PC-9 (cell line): ENCODE data around the gene COX6A1.

Experiments used
- EZH2 ChIP-seq: fragments of 200-600 bp; sonication (generic); IDR thresholded peaks from 2 replicates; pipeline ENCODE4 v1.8.0; 2017; ENCODE audit warnings: antibody characterized with exemption, low read depth
- TF ChIP-seq, protein P1 (sequence below): fragments of 200-600 bp; sonication (generic); conservative IDR thresholded peaks from 2 replicates; pipeline ENCODE4 v1.6.1; 2017; ENCODE audit warnings: mixed run types, antibody characterized with exemption, mild to moderate bottlenecking, moderate library complexity

DNA sequence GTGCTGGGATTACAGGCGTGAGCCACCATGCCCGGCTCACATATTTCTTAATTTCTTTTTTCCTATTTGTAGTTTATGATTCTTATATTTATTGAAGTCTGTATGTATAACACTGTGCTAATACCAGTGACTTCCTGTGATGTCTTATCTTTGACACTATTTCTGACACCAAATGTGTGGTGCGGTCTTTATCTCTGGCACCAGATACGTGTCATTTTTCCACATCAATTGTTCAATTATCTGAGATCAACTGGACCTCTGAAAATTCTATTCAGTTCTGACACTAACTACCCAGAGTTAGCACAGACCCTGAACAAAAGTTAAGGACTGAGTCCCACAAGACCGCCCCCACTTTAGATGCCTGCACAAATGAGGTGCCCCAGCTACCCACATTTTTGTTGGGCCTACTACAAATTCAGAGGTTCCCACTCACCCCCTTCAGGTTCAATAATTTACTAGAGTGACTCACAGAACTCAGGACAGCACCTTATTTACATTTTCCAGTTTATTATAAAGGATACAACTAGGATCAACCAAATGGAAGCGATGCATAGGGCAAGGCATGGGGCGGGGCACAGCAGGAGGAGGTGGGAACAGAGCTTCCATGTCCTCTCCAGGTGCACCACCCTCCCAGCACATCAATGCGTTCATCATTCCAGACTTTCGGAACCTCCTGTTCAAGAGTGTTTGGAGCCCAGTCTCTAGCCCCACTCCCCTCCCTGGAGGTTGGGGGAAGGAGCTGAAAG lies 43.3 kb downstream of the COX6A1 start:
- TF ChIP-seq, protein P1, sequence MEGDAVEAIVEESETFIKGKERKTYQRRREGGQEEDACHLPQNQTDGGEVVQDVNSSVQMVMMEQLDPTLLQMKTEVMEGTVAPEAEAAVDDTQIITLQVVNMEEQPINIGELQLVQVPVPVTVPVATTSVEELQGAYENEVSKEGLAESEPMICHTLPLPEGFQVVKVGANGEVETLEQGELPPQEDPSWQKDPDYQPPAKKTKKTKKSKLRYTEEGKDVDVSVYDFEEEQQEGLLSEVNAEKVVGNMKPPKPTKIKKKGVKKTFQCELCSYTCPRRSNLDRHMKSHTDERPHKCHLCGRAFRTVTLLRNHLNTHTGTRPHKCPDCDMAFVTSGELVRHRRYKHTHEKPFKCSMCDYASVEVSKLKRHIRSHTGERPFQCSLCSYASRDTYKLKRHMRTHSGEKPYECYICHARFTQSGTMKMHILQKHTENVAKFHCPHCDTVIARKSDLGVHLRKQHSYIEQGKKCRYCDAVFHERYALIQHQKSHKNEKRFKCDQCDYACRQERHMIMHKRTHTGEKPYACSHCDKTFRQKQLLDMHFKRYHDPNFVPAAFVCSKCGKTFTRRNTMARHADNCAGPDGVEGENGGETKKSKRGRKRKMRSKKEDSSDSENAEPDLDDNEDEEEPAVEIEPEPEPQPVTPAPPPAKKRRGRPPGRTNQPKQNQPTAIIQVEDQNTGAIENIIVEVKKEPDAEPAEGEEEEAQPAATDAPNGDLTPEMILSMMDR: no peak
- no peak for TF ChIP-seq EZH2
